ENCODE results near the gene C1QTNF1. TPM values are rescaled to one million over a fixed set of nuclear protein-coding genes. Genes with fewer than 3 reads are reported as not detected.
A peak's percentile ranks its signal among the peaks of the same experiment; 100 is the strongest.

The C1QTNF1 gene
- total RNA-seq, 3 donors from 2014 or later, result 0.29 to 0.41 (median 0.38) TPM

DNA sequence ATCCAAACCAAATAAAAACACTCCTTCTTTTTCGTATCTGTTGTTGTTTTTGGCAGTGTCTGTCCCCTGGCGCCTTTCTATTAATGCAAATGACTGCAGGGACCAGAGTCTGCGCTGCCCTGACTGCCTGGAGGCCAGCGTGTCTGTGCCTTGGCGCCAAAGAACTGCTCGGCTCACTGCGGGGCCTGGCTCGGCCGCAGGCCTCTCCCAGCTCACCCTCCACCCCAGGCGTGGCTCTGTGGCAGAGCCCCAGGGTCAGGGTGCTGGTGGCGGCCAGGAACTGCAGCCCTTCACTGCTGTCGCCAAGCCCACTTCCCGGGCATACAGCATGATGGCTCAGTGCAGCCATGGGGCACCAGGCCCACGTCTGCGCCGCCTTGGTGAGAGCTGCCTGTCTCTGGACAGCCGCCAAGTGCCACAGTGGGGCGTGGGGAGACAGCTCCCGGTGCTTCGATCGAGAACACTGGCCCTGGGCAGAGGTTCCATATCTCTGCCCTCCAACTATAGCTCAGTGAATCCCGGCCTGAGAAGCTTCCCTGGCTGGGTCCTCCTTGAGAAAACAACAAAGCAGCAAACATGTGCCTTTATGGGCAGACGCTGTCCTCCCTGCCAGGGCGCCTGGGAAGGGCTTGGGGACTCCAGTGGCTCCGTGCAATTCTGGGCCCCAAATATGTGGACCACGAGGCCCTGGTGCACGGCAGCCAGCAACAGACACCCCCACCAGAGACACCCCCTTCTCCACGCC lies 25.5 kb upstream of the C1QTNF1 start:
- Mint-ChIP-seq H3K4me1 (ENCODE audit: low read depth) (peaks cover 6% of the 10 kb centered on the region), H3K27me3 (ENCODE audit: low read depth) (no peaks in the 10 kb centered on the region), H3K4me3 (no peak overlapping the region), H3K36me3 (ENCODE audit: insufficient read depth) (peaks cover 21% of the 10 kb centered on the region), H3K9me3 (no peaks in the 10 kb centered on the region)
- DNase-seq (no peak), ATAC-seq (no peak)

DNA sequence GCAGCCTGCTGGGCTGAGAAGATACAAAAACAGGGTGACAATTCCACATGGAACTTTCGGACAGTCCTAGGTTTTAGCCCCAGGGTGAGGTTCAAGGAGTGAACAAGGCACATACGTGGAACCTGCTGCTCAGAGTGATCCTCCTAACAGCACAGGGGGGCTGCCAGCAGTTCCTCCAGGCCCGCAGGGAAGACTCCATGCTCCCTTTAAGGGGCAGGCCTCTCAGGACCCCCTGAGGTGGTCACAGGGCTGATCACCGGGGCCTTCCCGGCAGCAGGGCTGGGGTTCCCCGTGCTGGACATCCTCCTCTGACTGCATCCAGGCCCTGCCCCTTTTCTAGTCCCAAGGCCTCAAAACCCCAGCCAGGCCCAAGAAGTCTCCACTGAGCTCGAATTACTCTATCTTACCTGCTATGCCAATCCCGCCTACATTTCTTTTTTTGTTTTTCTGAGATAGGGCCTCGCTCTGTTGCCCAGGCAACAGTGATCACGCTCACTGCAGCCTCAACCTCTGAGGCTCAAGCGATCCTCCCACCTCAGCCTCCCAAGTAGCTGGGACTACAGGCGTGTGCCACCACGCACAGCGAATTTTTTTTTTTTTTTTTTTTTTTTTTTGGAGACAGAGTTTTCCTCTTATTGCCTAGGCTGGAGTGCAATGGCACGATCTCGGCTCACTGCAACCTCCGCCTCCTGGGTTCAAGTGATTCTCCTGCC lies 24.8 kb upstream of the C1QTNF1 start:
- Mint-ChIP-seq H3K9me3 (no peaks in the 10 kb centered on the region), H3K4me3 (no peak overlapping the region), H3K36me3 (ENCODE audit: insufficient read depth) (peaks cover 20% of the 10 kb centered on the region), H3K27me3 (ENCODE audit: low read depth) (no peaks in the 10 kb centered on the region), H3K4me1 (ENCODE audit: low read depth) (peaks cover 6% of the 10 kb centered on the region)
- no peak for ATAC-seq
- no peak for DNase-seq

DNA sequence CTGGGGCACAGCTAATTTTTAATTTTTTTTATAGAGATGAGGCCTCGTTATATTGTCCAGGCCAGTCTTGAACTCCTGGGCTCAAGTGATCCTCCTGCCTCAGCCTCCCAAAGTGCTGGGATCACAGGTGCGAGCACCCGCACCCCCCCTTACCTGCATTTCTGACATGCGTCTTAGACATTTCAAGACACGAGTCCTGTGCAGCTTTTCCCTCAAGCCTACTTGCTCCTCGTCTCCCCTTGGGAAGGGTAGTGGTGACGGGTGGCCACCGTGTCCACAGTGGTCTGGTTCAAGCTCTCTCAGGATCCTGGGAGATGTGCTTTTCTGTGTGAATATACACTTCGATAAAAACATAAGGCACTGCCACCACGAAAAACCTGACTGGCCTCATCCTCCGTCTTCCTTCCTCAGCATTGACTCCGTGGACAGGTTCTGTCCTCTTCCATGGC lies 24.0 kb upstream of the C1QTNF1 start:
- Mint-ChIP-seq H3K4me3 (no peak overlapping the region), H3K4me1 (ENCODE audit: low read depth) (peaks cover 6% of the 10 kb centered on the region), H3K36me3 (ENCODE audit: insufficient read depth) (peaks cover 20% of the 10 kb centered on the region), H3K27me3 (ENCODE audit: low read depth) (no peaks in the 10 kb centered on the region), H3K9me3 (no peaks in the 10 kb centered on the region)
- ATAC-seq (no peak), DNase-seq (no peak)

DNA sequence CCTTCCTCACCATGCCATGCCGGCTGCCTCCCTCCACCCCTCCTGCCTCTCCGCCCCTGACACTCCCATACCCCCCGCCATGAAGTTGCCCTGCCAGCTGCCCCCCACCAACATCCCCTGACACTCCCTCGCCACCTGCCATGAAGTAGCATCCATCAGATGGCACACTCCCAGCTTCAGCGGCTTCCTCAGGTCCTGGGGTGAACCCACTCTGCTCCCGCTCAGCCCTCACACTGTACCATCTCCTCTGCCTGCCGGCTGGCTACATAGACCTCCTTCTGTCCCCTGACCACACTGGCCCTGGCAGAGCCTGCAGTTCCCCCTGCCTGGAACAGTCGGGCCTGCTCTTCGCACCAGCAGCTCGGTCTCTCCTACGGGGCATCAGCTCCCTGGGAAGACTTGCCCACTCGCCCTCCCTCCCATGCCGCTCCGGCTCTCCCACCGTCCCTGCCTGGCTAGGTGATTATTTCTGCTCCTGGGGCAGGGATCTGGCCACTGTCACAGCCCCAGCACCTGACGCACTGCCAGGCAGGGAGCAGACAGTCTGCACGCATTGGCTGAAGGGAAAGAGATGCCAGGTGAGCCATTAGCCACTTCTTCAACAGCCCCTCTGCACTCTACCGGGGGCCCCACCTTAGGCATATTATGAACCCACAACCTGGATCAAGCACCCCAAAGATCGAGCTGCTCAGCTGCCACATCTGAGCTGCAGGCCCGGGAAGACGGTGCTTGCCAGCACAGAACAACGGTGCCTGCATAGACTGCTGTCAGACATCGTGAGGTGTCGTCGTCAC lies 23.4 kb upstream of the C1QTNF1 start:
- Mint-ChIP-seq H3K9me3 (no peaks in the 10 kb centered on the region), H3K36me3 (ENCODE audit: insufficient read depth) (peaks cover 20% of the 10 kb centered on the region), H3K27me3 (ENCODE audit: low read depth) (no peaks in the 10 kb centered on the region), H3K4me3 (no peak overlapping the region), H3K4me1 (ENCODE audit: low read depth) (peaks cover 11% of the 10 kb centered on the region)
- ATAC-seq, result no peak
- DNase-seq, result no peak

DNA sequence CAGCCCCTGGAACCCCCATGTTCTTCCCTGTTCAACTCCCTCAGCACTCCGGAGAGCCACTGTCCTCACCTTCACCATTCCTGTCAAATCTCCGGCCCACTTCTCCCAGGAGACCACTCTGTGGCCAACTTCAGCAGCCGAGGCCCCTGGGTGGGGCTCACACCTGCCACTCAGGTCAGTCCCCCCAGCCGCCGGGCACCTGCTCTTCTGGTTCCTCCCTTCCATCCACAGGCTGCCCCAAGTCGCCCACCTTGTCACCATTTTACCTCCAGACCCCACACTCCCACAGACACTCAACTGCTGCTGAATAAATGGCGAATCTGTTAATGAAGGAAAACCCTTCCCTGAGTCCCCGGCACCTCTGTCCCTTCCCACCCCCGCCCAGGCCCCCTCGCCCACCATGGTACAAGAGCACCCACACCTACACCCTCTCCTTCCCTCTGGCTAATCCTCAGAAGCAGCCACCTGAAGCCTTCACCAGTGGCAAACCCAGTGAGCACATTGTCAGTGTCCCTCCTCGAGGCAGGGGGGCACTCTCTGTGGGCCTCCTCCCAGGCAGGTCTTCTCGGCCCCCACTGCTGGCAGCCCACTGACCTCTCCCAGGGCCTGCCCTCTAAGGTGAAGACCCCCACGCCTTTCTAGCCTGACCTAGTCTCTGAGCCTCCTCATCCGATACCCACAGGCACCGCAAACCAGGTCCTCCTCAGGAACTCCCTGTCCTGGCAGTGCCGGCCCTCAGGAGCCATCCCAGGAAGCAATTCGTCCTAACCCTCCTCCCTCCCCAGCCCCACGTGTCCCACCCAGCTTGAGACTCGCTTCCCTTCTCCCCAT lies 22.6 kb upstream of the C1QTNF1 start:
- H3K9me3 Mint-ChIP-seq, result no peaks in the 10 kb centered on the region
- no peak overlapping the region for H3K4me3 Mint-ChIP-seq
- ATAC-seq (no peak), DNase-seq (no peak)
- peaks cover 19% of the 10 kb centered on the region for H3K4me1 Mint-ChIP-seq (ENCODE audit: low read depth)
- no peaks in the 10 kb centered on the region for H3K27me3 Mint-ChIP-seq (ENCODE audit: low read depth)
- peaks cover 17% of the 10 kb centered on the region for H3K36me3 Mint-ChIP-seq (ENCODE audit: insufficient read depth)

DNA sequence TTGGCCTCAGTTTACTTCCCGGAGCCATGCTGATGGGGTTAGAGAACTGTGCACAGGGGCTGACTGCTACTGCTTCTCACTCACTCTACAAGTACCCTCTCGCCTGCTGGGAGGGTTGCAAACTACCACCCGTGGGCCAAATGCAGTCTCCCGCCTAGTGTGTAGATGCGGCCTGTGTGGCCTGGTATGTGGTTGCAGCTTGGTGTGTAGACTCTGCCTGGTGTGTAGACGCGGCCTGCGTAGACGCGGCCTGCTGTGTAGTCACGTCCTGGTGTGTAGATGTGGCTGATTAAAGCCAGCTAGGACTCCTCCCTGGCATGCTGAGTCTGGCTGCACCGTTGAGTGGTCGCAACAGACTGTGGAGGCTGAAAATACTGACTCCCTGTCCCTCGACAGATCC lies 21.7 kb upstream of the C1QTNF1 start:
- no peak for ATAC-seq
- Mint-ChIP-seq H3K27me3 (ENCODE audit: low read depth) (no peaks in the 10 kb centered on the region), H3K4me1 (ENCODE audit: low read depth) (peaks cover 28% of the 10 kb centered on the region), H3K4me3 (no peak overlapping the region), H3K36me3 (ENCODE audit: insufficient read depth) (peaks cover 14% of the 10 kb centered on the region), H3K9me3 (no peaks in the 10 kb centered on the region)
- DNase-seq, result no peak

DNA sequence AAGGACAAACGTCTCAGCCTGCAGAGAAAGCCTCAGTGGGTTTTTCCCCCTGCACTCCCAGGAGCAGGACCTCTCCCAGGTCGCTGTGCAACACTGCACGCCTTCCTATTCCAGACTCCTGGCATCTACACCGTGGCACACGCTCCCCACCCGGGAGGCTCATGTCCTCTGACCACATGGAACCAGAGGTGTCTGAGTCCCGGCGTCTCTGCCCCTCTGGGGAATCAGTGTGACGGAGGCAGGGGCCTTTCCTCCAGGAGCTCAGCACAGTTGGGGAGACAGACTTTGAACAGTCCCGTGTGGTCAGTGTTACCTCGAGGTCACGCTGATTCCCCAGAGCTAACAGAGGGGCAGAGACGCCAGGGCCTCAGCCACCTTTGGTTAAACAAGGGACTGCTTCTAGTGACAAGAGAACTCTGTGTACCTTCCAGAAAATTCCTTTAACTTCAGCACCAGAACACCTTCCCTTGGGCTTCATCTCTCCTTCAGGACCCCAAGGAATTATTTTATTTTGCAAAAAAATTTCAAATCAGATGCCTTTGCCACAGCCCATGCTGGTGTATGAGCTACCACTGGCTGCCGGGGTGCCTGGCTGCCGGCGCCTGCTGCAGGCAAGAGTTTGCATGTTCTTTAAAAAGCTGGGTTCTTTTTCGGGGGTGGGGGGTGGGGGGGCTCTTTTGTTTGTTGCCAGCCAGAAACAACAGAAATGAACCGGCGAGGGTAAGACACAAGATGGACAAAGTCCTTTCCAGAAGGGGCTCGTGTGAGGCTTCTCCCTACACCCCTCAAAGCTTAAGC lies 21.0 kb upstream of the C1QTNF1 start:
- Mint-ChIP-seq H3K36me3 (ENCODE audit: insufficient read depth) (peaks cover 14% of the 10 kb centered on the region), H3K27me3 (ENCODE audit: low read depth) (no peaks in the 10 kb centered on the region), H3K4me1 (ENCODE audit: low read depth) (peaks cover 35% of the 10 kb centered on the region), H3K4me3 (no peak overlapping the region), H3K9me3 (no peaks in the 10 kb centered on the region)
- DNase-seq (no peak), ATAC-seq (no peak)

DNA sequence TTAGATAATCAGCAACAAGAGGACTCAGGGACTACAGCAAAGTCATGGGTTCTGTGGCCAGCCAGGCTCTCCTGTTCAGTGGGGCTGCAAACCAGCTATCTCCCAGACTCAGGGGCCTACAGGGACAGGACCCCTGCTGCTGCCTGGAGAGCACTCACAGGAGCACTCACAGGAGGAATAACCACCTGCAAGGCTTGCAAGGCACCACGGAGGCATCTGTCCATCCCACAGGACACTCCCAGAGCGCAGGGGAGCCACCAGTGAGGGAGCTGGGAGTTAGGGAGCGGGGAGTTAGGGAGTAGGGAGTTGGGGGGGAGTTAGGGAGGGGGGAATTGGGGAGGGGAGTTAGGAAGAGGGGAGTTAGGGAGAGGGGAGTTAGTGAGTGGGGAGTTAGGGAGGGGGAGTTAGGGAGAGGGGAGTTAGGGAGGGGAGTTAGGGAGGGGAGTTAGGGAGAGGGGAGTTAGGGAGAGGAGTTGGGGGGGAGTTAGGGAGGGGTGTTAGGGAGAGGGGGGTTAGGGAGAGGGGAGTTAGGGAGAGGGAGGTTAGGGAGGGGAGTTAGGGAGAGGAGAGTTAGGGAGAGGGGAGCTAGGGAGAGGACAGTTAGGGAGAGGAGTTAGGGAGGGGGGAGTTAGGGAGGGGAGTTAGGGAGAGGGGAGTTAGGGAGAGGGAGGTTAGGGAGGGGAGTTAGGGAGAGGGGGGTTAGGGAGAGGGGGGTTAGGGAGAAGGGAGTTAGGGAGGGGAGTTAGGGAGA lies 20.1 kb upstream of the C1QTNF1 start:
- no peak for ATAC-seq
- no peak for DNase-seq
- no peaks in the 10 kb centered on the region for H3K9me3 Mint-ChIP-seq
- peaks cover 43% of the 10 kb centered on the region for H3K4me1 Mint-ChIP-seq (ENCODE audit: low read depth)
- H3K36me3 Mint-ChIP-seq (ENCODE audit: insufficient read depth), result peaks cover 16% of the 10 kb centered on the region
- H3K27me3 Mint-ChIP-seq (ENCODE audit: low read depth), result no peaks in the 10 kb centered on the region
- H3K4me3 Mint-ChIP-seq, result no peak overlapping the region

DNA sequence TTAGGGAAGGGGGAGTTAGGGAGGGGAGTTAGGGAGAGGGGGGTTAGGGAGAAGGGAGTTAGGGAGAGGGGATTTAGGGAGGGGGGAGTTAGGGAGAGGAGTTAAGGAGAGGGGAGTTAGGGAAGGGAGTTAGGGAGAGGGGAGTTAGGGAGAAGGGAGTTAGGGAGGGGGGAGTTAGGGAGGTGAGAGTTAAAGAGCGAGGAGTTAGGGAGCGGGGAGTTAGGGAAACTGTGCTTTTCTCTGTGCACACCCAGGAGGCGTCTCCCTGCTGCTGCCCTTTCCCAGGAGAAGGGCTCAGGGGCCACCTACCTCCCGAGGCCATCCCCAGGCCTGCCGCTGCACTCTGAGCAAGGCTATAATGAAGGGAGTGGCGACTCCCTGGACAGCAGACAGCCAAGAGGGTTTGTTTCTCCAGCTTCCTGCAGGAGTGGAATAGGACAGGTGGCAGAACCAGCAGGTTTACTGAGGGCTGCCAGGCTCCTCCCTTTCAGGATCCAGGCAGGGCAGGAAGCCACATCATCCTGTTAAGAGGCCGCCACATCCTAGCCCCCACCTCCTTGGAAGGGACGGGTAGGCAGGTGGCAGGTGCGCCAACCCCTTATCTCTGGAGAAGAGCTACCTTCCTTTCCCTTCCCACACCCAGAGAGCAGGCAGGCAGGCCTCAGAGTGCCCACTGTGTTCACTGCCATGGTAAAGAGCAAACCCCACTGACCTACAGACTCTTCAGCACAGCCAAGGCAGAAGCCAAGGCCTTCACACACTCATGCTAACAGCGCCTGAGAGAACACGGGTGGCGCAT lies 18.7 kb upstream of the C1QTNF1 start:
- ATAC-seq, result no peak
- Mint-ChIP-seq H3K36me3 (ENCODE audit: insufficient read depth) (peaks cover 11% of the 10 kb centered on the region), H3K4me3 (peak overlapping the region; percentile 13)

DNA sequence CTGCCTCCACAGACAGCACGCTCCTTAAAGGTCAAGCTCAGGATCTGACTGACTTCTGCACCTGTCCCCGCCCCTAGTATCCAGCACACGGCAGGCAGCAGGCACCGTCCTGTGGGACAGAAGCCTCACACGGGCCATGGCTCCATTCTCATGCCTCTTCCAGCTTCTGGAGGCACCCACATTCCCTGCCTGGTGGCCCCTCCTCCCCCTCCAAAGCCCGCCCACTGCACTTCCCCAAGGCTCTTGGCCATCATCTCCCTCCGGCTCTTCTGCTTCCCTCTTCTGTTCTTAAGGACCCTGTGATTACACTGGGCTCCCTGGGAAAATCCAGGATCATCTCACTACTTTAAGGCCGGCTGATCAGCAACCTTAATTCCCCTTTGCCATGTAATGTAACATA lies 17.9 kb upstream of the C1QTNF1 start:
- ATAC-seq (no peak), DNase-seq (no peak)
- H3K4me1 Mint-ChIP-seq (ENCODE audit: low read depth), result peaks cover 54% of the 10 kb centered on the region
- H3K27me3 Mint-ChIP-seq (ENCODE audit: low read depth), result no peaks in the 10 kb centered on the region
- no peak overlapping the region for H3K4me3 Mint-ChIP-seq
- H3K9me3 Mint-ChIP-seq, result no peaks in the 10 kb centered on the region
- peaks cover 10% of the 10 kb centered on the region for H3K36me3 Mint-ChIP-seq (ENCODE audit: insufficient read depth)

More for the DNA sequence above, 18.7 kb upstream of the C1QTNF1 start:
- no peak for DNase-seq
- no peaks in the 10 kb centered on the region for H3K27me3 Mint-ChIP-seq (ENCODE audit: low read depth)
- peaks cover 50% of the 10 kb centered on the region for H3K4me1 Mint-ChIP-seq (ENCODE audit: low read depth)
- H3K9me3 Mint-ChIP-seq, result no peaks in the 10 kb centered on the region

DNA sequence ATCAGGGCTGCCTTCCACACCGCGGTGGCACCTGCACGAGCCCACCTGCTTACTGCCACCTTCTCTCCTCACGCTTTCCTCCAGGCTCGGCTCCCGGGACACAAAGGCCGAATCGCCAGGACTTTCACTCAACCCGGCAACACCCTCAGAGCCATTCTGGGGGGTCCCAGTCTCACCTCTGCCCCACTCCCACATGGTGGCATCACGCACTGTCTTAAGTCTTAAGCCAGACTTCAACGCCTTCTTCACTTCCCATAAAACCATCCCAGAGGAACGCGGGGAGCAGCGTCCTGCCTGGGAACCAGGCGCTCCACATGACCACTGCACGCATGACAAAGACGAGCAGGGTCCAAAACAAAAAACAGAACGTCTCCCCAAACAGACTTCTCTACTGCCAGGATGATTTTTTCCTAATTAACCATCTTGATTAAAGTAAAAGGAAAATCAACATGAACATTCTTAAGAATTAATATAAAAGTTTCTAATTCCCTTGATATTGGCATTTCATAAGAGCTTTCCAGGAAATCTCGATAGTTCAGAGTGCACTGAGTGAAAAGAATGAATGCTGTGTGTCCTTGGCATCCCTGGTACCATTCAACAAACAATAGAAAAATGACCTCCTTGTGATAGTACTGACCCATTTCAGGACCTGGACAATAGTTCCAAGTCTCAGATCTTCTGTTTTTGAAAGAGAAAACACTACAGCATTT lies 17.0 kb upstream of the C1QTNF1 start:
- peaks cover 55% of the 10 kb centered on the region for H3K4me1 Mint-ChIP-seq (ENCODE audit: low read depth)

More for the DNA sequence above, 17.0 kb upstream of the C1QTNF1 start:
- Mint-ChIP-seq H3K4me3 (peak overlapping the region; percentile 87), H3K9me3 (no peaks in the 10 kb centered on the region), H3K36me3 (ENCODE audit: insufficient read depth) (peaks cover 8% of the 10 kb centered on the region), H3K27me3 (ENCODE audit: low read depth) (no peaks in the 10 kb centered on the region)
- DNase-seq (no peak), ATAC-seq (no peak)
